Body of pancreas (tissue), 4 donors: ENCODE results near the gene FETUB. TPM values are rescaled to one million over a fixed set of nuclear protein-coding genes. Genes with fewer than 3 reads are reported as not detected.

Source experiments
- ATAC-seq: fragments of 150-250 bp; one replicate; pipeline ENCODE4 v1.9.1; 2016
- DNase-seq, 4 donors: peaks; one replicate each; pipeline ENCODE4 v3.0.0-alpha.2; 2019
- H3K27ac ChIP-seq, 4 donors: fragments of 200-600 bp; sonication (generic); 1 replicate in 3 of 4; 2 replicates in 1 of 4; pipeline versions ENCODE4 v1.5.1 to v1.6.1; 2016 to 2019; ENCODE audit warnings: mild to moderate bottlenecking in 1 of 4, mixed read lengths in 1 of 4, moderate library complexity in 1 of 4
- H3K27me3 ChIP-seq, 2 donors: fragments of 200-600 bp; sonication (generic); one replicate each; pipeline ENCODE4 v1.6.0; 2016; ENCODE audit warnings: mild to moderate bottlenecking in 1 of 2
- H3K36me3 ChIP-seq, 2 donors: fragments of 200-600 bp; sonication (generic); replicated peaks in 1 of 2; 2 replicates each; pipeline ENCODE4 v1.5.1; 2016; ENCODE audit warnings: low read depth in 2 of 2; ENCODE audit not compliant: insufficient read depth in 1 of 2
- H3K4me1 ChIP-seq: fragments of 200-600 bp; sonication (generic); one replicate; pipeline ENCODE4 v1.6.0; 2016
- H3K4me3 ChIP-seq, 2 donors: fragments of 200-600 bp; sonication (generic); 1 replicate in 1 of 2; 2 replicates in 1 of 2; pipeline ENCODE4 v1.5.1; 2016 to 2019
- H3K9me3 ChIP-seq, 3 donors: fragments of 200-600 bp; sonication (generic); 1 replicate in 2 of 3; 2 replicates in 1 of 3; pipeline ENCODE4 v1.5.1; 2016
- CTCF ChIP-seq, 7 experiments: fragments of 450-650 bp in 4 of 7; fragments of 200-600 bp in 3 of 7; sonication (generic) in 3 of 7; IDR thresholded peaks; one replicate each; pipeline ENCODE4 v1.5.1; 2016 to 2019; ENCODE audit warnings: antibody characterized with exemption in 7 of 7
- POLR2A ChIP-seq, 3 donors: fragments of 450-650 bp; IDR thresholded peaks; one replicate each; pipeline ENCODE4 v1.6.1; 2016; ENCODE audit warnings: antibody characterized with exemption in 3 of 3, mild to moderate bottlenecking in 2 of 3
- WGBS, 2 donors: methylation state at CpG; one replicate each; pipeline ENCODE4 v1.1.5; 2017; 5-methylcytosine and 5-hydroxymethylcytosine counted together
- intact Hi-C: fragments of 100-400 bp; cut with DNase I; formaldehyde crosslinking; loops from one replicate; pipeline ENCODE4 v1.15.1; 2023
- total RNA-seq, 2 donors: library from RNA; depleted of rRNA; stranded (reverse); fragments of >200 nt; gene quantifications; one replicate each; pipeline ENCODE4 v1.1.0, GENCODE V29; 2016

FETUB gene
- total RNA-seq, 2 donors from 2014 or later, result not detected

- TF ChIP-seq CTCF (IDR thresholded peaks at IDR 0.05), result no peak
- TF ChIP-seq POLR2A (IDR thresholded peaks at IDR 0.05), result no peak
- H3K4me1 ChIP-seq, result peaks cover 18% of the 10 kb centered on the region
- H3K4me3 ChIP-seq, result no peak overlapping the region
- 48 to 66% methylated on average over 3 of the region's 3 CpGs for WGBS, 2 donors
- H3K9me3 ChIP-seq, result no peaks in the 10 kb centered on the region
- no peaks in the 10 kb centered on the region for H3K27me3 ChIP-seq
- H3K27ac ChIP-seq, result no peak overlapping the region
- DNase-seq (no peak), ATAC-seq (no peak)
- intact Hi-C loops, result no loop called here
- H3K36me3 ChIP-seq, result no peaks in the 10 kb centered on the region
Measured at GRCh38 chr3:186637686-186638085, 2.5 kb upstream of the FETUB start.

- whole genome bisulfite sequencing, 2 donors, result 88 to 100% methylated on average over 2 of the region's 2 CpGs
Measured at GRCh38 chr3:186638259-186638658, 1.9 kb upstream of the FETUB start.

GRCh38 chr3:186640473-186640818 lies 247 bp downstream of the FETUB start:
- Histone ChIP-seq H3K36me3 (no peaks in the 10 kb centered on the region), H3K4me1 (peaks cover 4% of the 10 kb centered on the region), H3K9me3 (no peaks in the 10 kb centered on the region), H3K27ac (no peak overlapping the region), H3K27me3 (no peaks in the 10 kb centered on the region), H3K4me3 (no peak overlapping the region)
- no peak for TF ChIP-seq CTCF (IDR thresholded peaks at IDR 0.05)
- TF ChIP-seq POLR2A (IDR thresholded peaks at IDR 0.05), result no peak
- 66 to 71% methylated on average over 6 to 9 of the region's 9 CpGs for WGBS, 2 donors
- intact Hi-C loops, result no loop called here
- ATAC-seq, result peak; percentile 24
- DNase-seq, result no peak

More at GRCh38 chr3:186638259-186638658, 1.9 kb upstream of the FETUB start:
- DNase-seq (no peak), ATAC-seq (no peak)
- intact Hi-C loops, result no loop called here
- H3K4me3 ChIP-seq, result no peak overlapping the region
- H3K27me3 ChIP-seq, result no peaks in the 10 kb centered on the region
- no peak overlapping the region for H3K27ac ChIP-seq
- H3K4me1 ChIP-seq, result peaks cover 17% of the 10 kb centered on the region
- no peaks in the 10 kb centered on the region for H3K9me3 ChIP-seq
- H3K36me3 ChIP-seq, result no peaks in the 10 kb centered on the region
- TF ChIP-seq POLR2A (IDR thresholded peaks at IDR 0.05) (no peak), CTCF (IDR thresholded peaks at IDR 0.05) (no peak)

GRCh38 chr3:186640929-186641328 lies 730 bp downstream of the FETUB start:
- DNase-seq (no peak), ATAC-seq (no peak)
- TF ChIP-seq CTCF (IDR thresholded peaks at IDR 0.05) (no peak), POLR2A (IDR thresholded peaks at IDR 0.05) (no peak)
- H3K36me3 ChIP-seq, result no peaks in the 10 kb centered on the region
- H3K4me1 ChIP-seq, result peaks cover 4% of the 10 kb centered on the region
- no peak overlapping the region for H3K4me3 ChIP-seq
- H3K9me3 ChIP-seq, result no peaks in the 10 kb centered on the region
- intact Hi-C loops, result no loop called here
- no peak overlapping the region for H3K27ac ChIP-seq
- H3K27me3 ChIP-seq, result no peaks in the 10 kb centered on the region

GRCh38 chr3:186642014-186642413 lies 1.8 kb downstream of the FETUB start:
- Histone ChIP-seq H3K4me1 (peaks cover 4% of the 10 kb centered on the region), H3K36me3 (no peaks in the 10 kb centered on the region), H3K27me3 (no peaks in the 10 kb centered on the region), H3K9me3 (no peaks in the 10 kb centered on the region), H3K4me3 (no peak overlapping the region), H3K27ac (no peak overlapping the region)
- 50 to 67% methylated on average over 3 of the region's 3 CpGs for WGBS, 2 donors
- intact Hi-C loops, result no loop called here
- no peak for TF ChIP-seq CTCF (IDR thresholded peaks at IDR 0.05)
- TF ChIP-seq POLR2A (IDR thresholded peaks at IDR 0.05), result no peak
- no peak for DNase-seq
- ATAC-seq, result no peak
